OCI-LY7 (cell line): ENCODE results near the gene OLFM1. TPM values are rescaled to one million over a fixed set of nuclear protein-coding genes. Genes with fewer than 3 reads are reported as not detected.

Experiments used
- BruUV-seq: library from RNA; stranded (reverse); fragments of 400-500 nt; replicated peaks from 2 replicates; lab custom pipeline; 2021; lab: Mats Ljungman, UMichigan
- CTCF ChIA-PET: fragments of 300-600 bp; sonication (Branson Sonifier 250); formaldehyde crosslinking; loops from one replicate; lab custom pipeline; 2022; ENCODE audit warnings: antibody characterized with exemption; ENCODE audit not compliant: unreplicated experiment; lab: Charles Lee
- POLR2A ChIA-PET: fragments of 300-600 bp; sonication (Branson Sonifier 250); formaldehyde crosslinking; loops from one replicate; lab custom pipeline; 2022; ENCODE audit warnings: antibody characterized with exemption; lab: Charles Lee
- DNase-seq: peaks from one replicate; pipeline ENCODE4 v3.0.0-alpha.2; 2015; ENCODE audit warnings: low spot score
- H2AFZ ChIP-seq: fragments of 200-600 bp; sonication (generic), shearing (Covaris generic); 2 replicates; pipeline ENCODE4 v1.6.1; 2014; ENCODE audit warnings: mild to moderate bottlenecking, antibody characterized with exemption, low read length, moderate library complexity
- H3K27ac ChIP-seq: fragments of 200-600 bp; sonication (generic); 2 replicates; pipeline ENCODE4 v1.5.1; 2014; ENCODE audit warnings: mixed run types, low read depth, mild to moderate bottlenecking, moderate library complexity, low read length, inconsistent platforms; ENCODE audit not compliant: poor library complexity, severe bottlenecking
- H3K36me3 ChIP-seq: fragments of 200-600 bp; sonication (generic); 2 replicates; pipeline ENCODE4 v1.6.1; 2014; ENCODE audit warnings: mild to moderate bottlenecking, antibody characterized with exemption, low read length, moderate library complexity, mixed read lengths; ENCODE audit not compliant: insufficient read depth
- H3K4me1 ChIP-seq: fragments of 200-600 bp; sonication (generic); 2 replicates; pipeline ENCODE4 v1.5.1; 2014; ENCODE audit warnings: mild to moderate bottlenecking, low read length; ENCODE audit not compliant: insufficient read depth, poor library complexity, severe bottlenecking
- H3K4me2 ChIP-seq: fragments of 200-600 bp; sonication (generic); 2 replicates; pipeline ENCODE4 v1.6.1; 2014; ENCODE audit warnings: mild to moderate bottlenecking, low read length
- H3K4me3 ChIP-seq: fragments of 200-600 bp; sonication (generic); 2 replicates; pipeline ENCODE4 v1.5.1; 2014; ENCODE audit warnings: mild to moderate bottlenecking, low read depth, low read length; ENCODE audit not compliant: poor library complexity, severe bottlenecking
- H3K79me2 ChIP-seq: fragments of 200-600 bp; sonication (generic); 2 replicates; pipeline ENCODE4 v1.6.1; 2016; ENCODE audit warnings: low read depth, mild to moderate bottlenecking, low read length, moderate library complexity, mixed read lengths; ENCODE audit not compliant: insufficient read depth
- H3K9me2 ChIP-seq: fragments of 200-600 bp; sonication (generic); 2 replicates; pipeline ENCODE4 v1.6.1; 2016; ENCODE audit warnings: mild to moderate bottlenecking, low read length, mixed read lengths; ENCODE audit not compliant: insufficient read depth
- H3K9me3 ChIP-seq: fragments of 200-600 bp; sonication (generic); 2 replicates; pipeline ENCODE4 v1.6.1; 2014; ENCODE audit warnings: mild to moderate bottlenecking, mixed run types, low read length, mixed read lengths
- H4K20me1 ChIP-seq: fragments of 200-600 bp; sonication (generic); 2 replicates; pipeline ENCODE4 v1.6.1; 2014; ENCODE audit warnings: mild to moderate bottlenecking, antibody characterized with exemption, low read length, moderate library complexity, mixed read lengths; ENCODE audit not compliant: insufficient read depth
- CTCF ChIP-seq: fragments of 200-600 bp; sonication (generic); conservative IDR thresholded peaks from 2 replicates; pipeline ENCODE4 v1.5.1; 2014; ENCODE audit warnings: mild to moderate bottlenecking, antibody characterized with exemption, low read length, moderate library complexity, mixed read lengths
- EZH2phosphoT487 ChIP-seq: fragments of 200-600 bp; sonication (generic); IDR thresholded peaks from 2 replicates; pipeline ENCODE4 v1.6.1; 2018; ENCODE audit warnings: low read depth, borderline replicate concordance, mild to moderate bottlenecking, mixed run types, antibody characterized with exemption, low read length, moderate library complexity, mixed read lengths
- intact Hi-C: fragments of 100-400 bp; cut with micrococcal nuclease; formaldehyde crosslinking; loops from one replicate; pipeline ENCODE4 v1.10.0; 2022; ENCODE audit not compliant: unreplicated experiment
- total RNA-seq, 2 experiments: library from RNA; depleted of rRNA in 1 of 2; stranded (reverse); fragments of >200 nt in 1 of 2; shearing (Covaris generic) in 1 of 2; gene quantifications; 2 replicates each; pipeline ENCODE4 v1.2.3, GENCODE V29; 2014 to 2022

Gene OLFM1
- total RNA-seq, 2 experiments from 2014 or later = not detected

- TF ChIP-seq EZH2phosphoT487 (no peak), CTCF (no peak)
- intact Hi-C loops = no loop called here
- BruUV-seq = no TSS peak
Observed at GRCh38 chr9:135080286-135081263, 6.9 kb upstream of the OLFM1 start.

GRCh38 chr9:135081264-135081660, 6.2 kb upstream of the OLFM1 start:
- intact Hi-C loops = no loop called here
- no peaks in the 10 kb centered on the region for H3K36me3 ChIP-seq
- BruUV-seq = no TSS peak
- DNase-seq = no peak
- H3K9me2 ChIP-seq = no peaks in the 10 kb centered on the region
- H3K4me2 ChIP-seq = no peak overlapping the region
- H4K20me1 ChIP-seq = no peaks in the 10 kb centered on the region
- POLR2A ChIA-PET = no interaction called here
- no peak overlapping the region for H3K27ac ChIP-seq
- no peak overlapping the region for H2AFZ ChIP-seq
- no peaks in the 10 kb centered on the region for H3K4me1 ChIP-seq
- H3K9me3 ChIP-seq = no peaks in the 10 kb centered on the region
- H3K4me3 ChIP-seq = no peak overlapping the region
- no peak for TF ChIP-seq EZH2phosphoT487
- TF ChIP-seq CTCF = no peak
- H3K79me2 ChIP-seq = no peaks in the 10 kb centered on the region
- CTCF ChIA-PET = interaction anchor here (0.6 kb wide), 1 partner anchor 28 kb away, joined by 3 read pairs; no protein-coding TSS in a partner anchor

More at GRCh38 chr9:135080286-135081263, 6.9 kb upstream of the OLFM1 start:
- no peaks in the 10 kb centered on the region for H4K20me1 ChIP-seq
- no peaks in the 10 kb centered on the region for H3K4me1 ChIP-seq
- POLR2A ChIA-PET = interaction anchor here (0.6 kb wide), 1 partner anchor 338 kb away, joined by 3 read pairs; no protein-coding TSS in a partner anchor
- no peak for DNase-seq
- H3K79me2 ChIP-seq = no peaks in the 10 kb centered on the region
- H3K4me3 ChIP-seq = no peak overlapping the region
- H3K36me3 ChIP-seq = no peaks in the 10 kb centered on the region
- H3K9me3 ChIP-seq = no peaks in the 10 kb centered on the region
- CTCF ChIA-PET = interaction anchor here (0.6 kb wide), 1 partner anchor 27 kb away, joined by 3 read pairs; no protein-coding TSS in a partner anchor
- H3K4me2 ChIP-seq = no peak overlapping the region
- no peaks in the 10 kb centered on the region for H3K9me2 ChIP-seq
- no peak overlapping the region for H2AFZ ChIP-seq
- H3K27ac ChIP-seq = no peak overlapping the region
